Testis (tissue), 3 donors: ENCODE data around the gene C16orf54. TPM values are rescaled to one million over a fixed set of nuclear protein-coding genes. Genes with fewer than 3 reads are reported as not detected.

ENCODE experiments used
- DNase-seq: peaks from one replicate; pipeline ENCODE4 v3.0.0-alpha.2; 2019
- H3K27ac ChIP-seq, 2 donors: fragments of 200-600 bp; sonication (generic); one replicate each; pipeline ENCODE4 v1.5.1; 2019
- H3K27me3 ChIP-seq: fragments of 200-600 bp; sonication (generic); one replicate; pipeline ENCODE4 v1.5.1; 2019
- H3K36me3 ChIP-seq: fragments of 200-600 bp; sonication (generic); one replicate; pipeline ENCODE4 v1.5.1; 2017; ENCODE audit warnings: low read depth; ENCODE audit errors: missing control alignments
- H3K4me1 ChIP-seq: fragments of 200-600 bp; sonication (generic); one replicate; pipeline ENCODE4 v1.5.1; 2019
- H3K4me3 ChIP-seq, 2 donors: fragments of 200-600 bp; sonication (generic); one replicate each; pipeline ENCODE4 v1.5.1; 2017 to 2019
- H3K9me3 ChIP-seq: fragments of 200-600 bp; sonication (generic); one replicate; pipeline ENCODE4 v1.5.1; 2017
- CTCF ChIP-seq, 3 experiments: fragments of 450-650 bp in 2 of 3; fragments of 200-600 bp in 1 of 3; sonication (generic) in 1 of 3; IDR thresholded peaks; one replicate each; pipeline ENCODE4 v1.5.1; 2016 to 2019; ENCODE audit warnings: antibody characterized with exemption in 3 of 3, mild to moderate bottlenecking in 2 of 3, moderate library complexity in 1 of 3
- POLR2A ChIP-seq: fragments of 450-650 bp; IDR thresholded peaks from one replicate; pipeline ENCODE4 v1.6.1; 2017; ENCODE audit warnings: antibody characterized with exemption, mild to moderate bottlenecking, moderate library complexity
- WGBS, 2 donors: methylation state at CpG; one replicate each; pipeline ENCODE4 v1.1.5; 2018; 5-methylcytosine and 5-hydroxymethylcytosine counted together
- intact Hi-C: fragments of 100-400 bp; cut with DNase I; formaldehyde crosslinking; loops from one replicate; pipeline ENCODE4 v1.15.1; 2023; ENCODE audit warnings: low total_unique reads
- polyA plus RNA-seq: library from polyadenylated mRNA; stranded (reverse); fragments of 350-450 nt; fragmentation: Illumina TruSeq; extraction: RNeasy Lipid Tissue Mini Kit (QIAGEN cat#74804); gene quantifications from one replicate; pipeline ENCODE4 v1.2.3, GENCODE V29; 2014; ENCODE audit warnings: low read depth, low replicate concordance; ENCODE audit not compliant: insufficient read depth
- total RNA-seq, 2 donors: library from RNA; depleted of rRNA; stranded (reverse); fragments of >200 nt; gene quantifications; one replicate each; pipeline ENCODE4 v1.2.3, GENCODE V29; 2016

C16orf54 gene
- total and polyA plus RNA-seq, 3 donors from 2014 or later: 0.31 to 1.1 (median 0.79) TPM

DNA sequence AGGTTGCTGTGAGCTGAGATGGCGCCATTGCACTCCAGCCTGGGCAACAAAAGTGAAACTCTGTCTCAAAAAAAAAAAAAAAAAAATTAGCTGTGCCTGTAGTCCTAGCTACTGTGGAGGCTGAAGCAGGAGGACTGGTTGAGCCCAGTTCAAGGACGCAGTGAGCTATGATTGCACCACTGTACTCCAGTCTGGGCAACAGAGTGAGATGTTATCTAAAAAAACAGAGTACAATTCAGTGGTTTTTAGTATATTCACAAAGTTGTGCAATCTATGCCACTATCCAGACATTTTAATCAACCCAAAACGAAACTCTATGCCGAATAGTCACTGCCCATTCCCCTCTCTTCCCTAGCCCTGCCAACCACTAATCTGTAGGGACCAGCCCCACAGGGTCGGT is 25.1 kb downstream of the C16orf54 start:
- no peak overlapping the region for H3K4me3 ChIP-seq
- DNase-seq: no peak
- no peaks in the 10 kb centered on the region for H3K4me1 ChIP-seq
- H3K36me3 ChIP-seq: no peaks in the 10 kb centered on the region
- 59 to 74% methylated on average over 5 of the region's 5 CpGs for WGBS, 2 donors
- no peak overlapping the region for H3K27ac ChIP-seq
- no peak for TF ChIP-seq POLR2A
- TF ChIP-seq CTCF (IDR thresholded peaks at IDR 0.05): no peak
- intact Hi-C loops: no loop called here
- no peaks in the 10 kb centered on the region for H3K27me3 ChIP-seq
- H3K9me3 ChIP-seq: no peaks in the 10 kb centered on the region

DNA sequence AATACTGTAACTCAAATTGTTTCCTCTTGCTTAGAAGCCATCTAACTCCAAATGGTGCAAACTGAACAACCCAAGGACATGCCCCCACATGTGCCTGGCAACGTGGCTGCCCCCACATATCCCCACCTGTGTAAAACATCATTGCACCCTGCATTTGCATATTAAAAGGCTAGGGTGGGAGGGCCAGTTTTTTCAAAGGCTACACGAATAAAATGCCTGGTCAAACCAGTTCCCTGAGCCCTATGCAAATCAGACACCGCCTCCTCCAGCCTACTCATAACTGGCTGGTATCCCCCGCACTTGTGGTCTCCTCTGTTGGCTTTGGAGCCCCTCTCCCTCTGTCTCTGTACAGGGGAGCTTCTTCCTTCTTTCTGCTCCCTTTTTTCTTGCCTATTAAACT is 26.7 kb downstream of the C16orf54 start:
- no peaks in the 10 kb centered on the region for H3K9me3 ChIP-seq
- intact Hi-C loops: no loop called here
- no peaks in the 10 kb centered on the region for H3K27me3 ChIP-seq
- H3K4me1 ChIP-seq: no peaks in the 10 kb centered on the region
- TF ChIP-seq CTCF (IDR thresholded peaks at IDR 0.05): no peak
- no peak for TF ChIP-seq POLR2A
- no peak for DNase-seq
- no peaks in the 10 kb centered on the region for H3K36me3 ChIP-seq
- H3K4me3 ChIP-seq: no peak overlapping the region
- no peak overlapping the region for H3K27ac ChIP-seq
- 48 to 52% methylated on average over 4 of the region's 4 CpGs for WGBS, 2 donors

GRCh38 chr16:29717113-29717512 is 28.7 kb downstream of the C16orf54 start:
- DNase-seq: no peak
- H3K27me3 ChIP-seq: no peaks in the 10 kb centered on the region
- TF ChIP-seq CTCF (IDR thresholded peaks at IDR 0.05) (no peak), POLR2A (no peak)
- no peaks in the 10 kb centered on the region for H3K36me3 ChIP-seq
- H3K4me3 ChIP-seq: no peak overlapping the region
- no peaks in the 10 kb centered on the region for H3K4me1 ChIP-seq
- WGBS, 2 donors: 81 to 82% methylated on average over 7 of the region's 7 CpGs
- no peaks in the 10 kb centered on the region for H3K9me3 ChIP-seq
- no peak overlapping the region for H3K27ac ChIP-seq
- intact Hi-C loops: no loop called here

- no peaks in the 10 kb centered on the region for H3K27me3 ChIP-seq
- no peak for DNase-seq
- H3K9me3 ChIP-seq: no peaks in the 10 kb centered on the region
- peaks cover 5% of the 10 kb centered on the region for H3K4me1 ChIP-seq
- intact Hi-C loops: no loop called here
- no peak overlapping the region for H3K4me3 ChIP-seq
- 24 to 32% methylated on average over 1 of the region's 1 CpG for WGBS, 2 donors
- no peak for TF ChIP-seq POLR2A
- no peak for TF ChIP-seq CTCF (IDR thresholded peaks at IDR 0.05)
- H3K36me3 ChIP-seq: no peaks in the 10 kb centered on the region
- H3K27ac ChIP-seq: no peak overlapping the region
Measured at GRCh38 chr16:29714972-29715371, 30.8 kb downstream of the C16orf54 start.

- no peak for DNase-seq
- 88 to 93% methylated on average over 2 of the region's 2 CpGs for WGBS, 2 donors
- TF ChIP-seq POLR2A: no peak
- TF ChIP-seq CTCF (IDR thresholded peaks at IDR 0.05): no peak
- Histone ChIP-seq H3K36me3 (no peaks in the 10 kb centered on the region), H3K4me1 (peaks cover 5% of the 10 kb centered on the region), H3K9me3 (no peaks in the 10 kb centered on the region), H3K27me3 (no peaks in the 10 kb centered on the region), H3K27ac (no peak overlapping the region), H3K4me3 (no peak overlapping the region)
- intact Hi-C loops: no loop called here
Measured at GRCh38 chr16:29714396-29714795, 31.4 kb downstream of the C16orf54 start.
